Measurements from ENCODE around the gene CRYBG2.
"Not testable (repeated sequence)": the region's sequence is repeated elsewhere in the genome, so short reads cannot be mapped to it uniquely, and the experiment has no call there.

Gene CRYBG2

GRCh38 chr1:26349877-26350244 lies 4.1 kb downstream of the CRYBG2 start:
- DNase-seq, result no peak

GRCh38 chr1:26349188-26349876 lies 4.6 kb downstream of the CRYBG2 start:
- no peak for DNase-seq

- DNase-seq, result no peak
Measured at GRCh38 chr1:26346274-26347033, 7.5 kb downstream of the CRYBG2 start.

- no peak for DNase-seq
Measured at GRCh38 chr1:26345718-26346117, 8.2 kb downstream of the CRYBG2 start.

- no peak for DNase-seq
Measured at GRCh38 chr1:26344147-26344920, 9.6 kb downstream of the CRYBG2 start.

GRCh38 chr1:26340047-26340481 lies 13.9 kb downstream of the CRYBG2 start:
- DNase-seq, result no peak

DNA sequence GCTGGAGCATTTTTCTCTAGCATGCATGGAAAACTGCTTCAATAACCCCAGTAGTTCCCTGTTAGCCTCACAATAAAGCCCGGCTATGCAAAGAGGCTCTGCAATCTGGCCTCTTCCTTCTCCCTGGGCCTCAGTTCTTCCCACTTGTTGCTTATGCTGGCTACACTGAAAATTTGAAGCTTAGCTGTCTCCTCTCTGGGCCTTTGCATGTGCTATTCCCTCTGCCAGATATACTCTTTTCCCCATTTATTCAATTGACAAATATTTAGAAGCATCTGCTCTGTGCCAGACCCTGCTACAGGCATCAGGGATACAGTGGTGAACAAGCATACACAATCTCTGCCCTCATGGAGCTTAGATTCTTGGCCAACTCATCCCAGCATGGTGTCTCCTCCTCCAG lies 15.3 kb downstream of the CRYBG2 start:
- no peak for DNase-seq

GRCh38 chr1:26337625-26338024 lies 16.3 kb downstream of the CRYBG2 start:
- no peak for DNase-seq

GRCh38 chr1:26337206-26337535 lies 16.8 kb downstream of the CRYBG2 start:
- DNase-seq, result no peak

DNA sequence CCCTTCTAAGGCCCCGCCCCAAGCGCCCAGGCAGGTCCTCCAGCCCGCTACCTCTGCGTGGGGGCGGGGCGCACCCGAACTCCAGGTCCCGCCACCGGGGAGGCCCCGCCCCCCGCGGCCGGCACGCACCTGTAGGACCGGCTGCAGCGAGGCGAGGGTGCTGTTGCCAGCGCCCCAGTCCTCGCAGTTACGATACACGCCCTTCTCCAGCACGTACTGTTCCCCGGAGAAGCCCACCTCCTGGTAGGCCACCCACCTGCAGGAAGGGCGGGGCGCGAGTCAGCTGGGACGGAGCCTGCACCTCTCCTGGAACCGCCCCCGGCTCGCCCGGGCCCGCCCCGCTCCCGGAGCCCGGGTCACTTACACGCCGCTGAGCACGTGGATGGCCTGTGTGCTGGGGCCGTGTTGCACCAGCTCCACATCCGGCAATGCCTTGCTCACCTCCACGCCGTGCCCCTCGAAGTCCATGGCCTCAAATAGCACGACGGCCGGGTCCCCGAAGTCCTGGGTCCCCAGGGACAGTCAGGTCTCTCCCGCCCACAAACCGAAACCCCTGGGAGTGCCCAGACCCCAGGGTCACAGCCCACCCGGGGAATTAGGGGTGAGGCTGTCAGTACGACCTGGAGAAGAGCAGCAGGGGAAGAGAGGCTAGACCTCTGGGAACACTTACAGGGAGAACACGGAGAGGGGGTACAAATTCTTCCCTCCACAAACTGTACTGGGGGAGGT lies 17.3 kb downstream of the CRYBG2 start:
- DNase-seq, result peak; percentile 66

DNA sequence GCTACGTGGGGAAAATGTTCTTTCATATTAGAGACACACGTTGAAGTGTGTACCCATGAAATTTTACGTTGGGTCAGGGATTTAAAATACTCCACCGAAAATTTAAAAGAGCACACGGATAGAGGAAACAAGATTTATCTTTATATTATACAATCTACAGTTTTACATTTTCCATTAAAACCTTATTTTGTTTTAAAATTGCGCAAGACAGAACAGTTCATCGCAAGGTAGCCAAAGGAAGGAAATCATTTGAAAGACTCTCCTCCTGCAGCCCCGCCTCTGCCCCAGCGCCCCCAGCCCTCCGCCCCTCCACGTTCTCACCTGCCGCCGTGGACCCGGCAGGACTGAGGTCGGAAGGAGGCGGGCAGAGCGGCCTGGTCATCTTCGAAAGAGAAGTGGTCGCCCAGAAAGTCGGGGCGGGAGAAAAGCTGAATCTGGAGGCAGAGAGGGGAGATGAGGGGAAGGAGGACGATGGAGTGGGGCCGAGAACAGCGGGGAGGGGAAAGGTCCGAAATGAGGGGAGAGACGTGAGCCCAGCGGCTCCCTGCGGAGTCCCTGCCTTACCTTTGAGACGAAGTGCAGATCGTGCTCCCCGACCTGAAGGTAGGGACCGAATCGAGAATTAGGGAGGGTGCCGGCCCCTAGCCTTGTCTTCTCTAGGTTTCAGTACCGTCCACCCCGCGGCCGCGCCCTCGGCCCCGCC lies 18.0 kb downstream of the CRYBG2 start:
- no peak for DNase-seq

DNA sequence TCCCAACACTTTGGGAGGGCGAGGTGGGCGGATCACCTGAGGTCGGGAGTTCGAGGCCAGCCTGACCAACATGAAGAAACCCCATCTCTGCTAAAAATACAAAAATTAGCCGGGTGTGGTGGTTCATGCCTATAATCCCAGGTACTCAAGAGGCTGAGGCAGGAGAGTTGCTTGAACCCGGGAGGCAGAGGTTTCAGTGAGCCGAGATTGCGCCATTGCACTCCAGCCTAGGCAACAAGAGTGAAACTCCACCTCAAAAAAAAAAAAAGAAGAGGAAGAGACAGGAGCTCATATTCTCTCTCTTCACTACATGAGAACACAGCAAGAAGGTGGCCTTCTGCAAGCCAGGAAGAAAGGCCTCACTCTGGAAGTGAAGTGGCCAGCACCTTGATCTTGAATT lies 20.6 kb downstream of the CRYBG2 start:
- DNase-seq, result not testable (repeated sequence)

DNA sequence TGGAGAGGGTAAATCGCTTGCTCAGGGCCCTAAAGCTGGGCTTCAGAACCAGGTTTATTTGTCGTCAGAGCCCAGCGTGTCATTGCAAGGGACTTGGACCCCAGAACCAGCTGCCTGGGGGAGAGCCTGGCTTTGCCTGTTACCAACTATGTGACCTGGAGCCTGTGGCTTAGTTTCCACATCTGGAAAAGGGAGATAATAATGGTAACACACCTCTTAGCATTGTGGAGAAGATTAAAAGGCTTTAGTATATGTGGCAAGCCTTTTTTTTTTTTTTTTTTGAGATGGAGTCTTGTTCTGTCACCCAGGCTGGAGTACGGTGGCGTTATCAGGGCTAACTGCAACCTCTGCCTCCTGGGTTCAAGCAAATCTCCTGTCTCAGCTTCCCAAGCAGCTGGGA lies 23.7 kb downstream of the CRYBG2 start:
- DNase-seq, result no peak

GRCh38 chr1:26329380-26329779 lies 24.6 kb downstream of the CRYBG2 start:
- DNase-seq, result not testable (repeated sequence)

- DNase-seq, result no peak
Measured at GRCh38 chr1:26328597-26328996, 25.3 kb downstream of the CRYBG2 start.

DNA sequence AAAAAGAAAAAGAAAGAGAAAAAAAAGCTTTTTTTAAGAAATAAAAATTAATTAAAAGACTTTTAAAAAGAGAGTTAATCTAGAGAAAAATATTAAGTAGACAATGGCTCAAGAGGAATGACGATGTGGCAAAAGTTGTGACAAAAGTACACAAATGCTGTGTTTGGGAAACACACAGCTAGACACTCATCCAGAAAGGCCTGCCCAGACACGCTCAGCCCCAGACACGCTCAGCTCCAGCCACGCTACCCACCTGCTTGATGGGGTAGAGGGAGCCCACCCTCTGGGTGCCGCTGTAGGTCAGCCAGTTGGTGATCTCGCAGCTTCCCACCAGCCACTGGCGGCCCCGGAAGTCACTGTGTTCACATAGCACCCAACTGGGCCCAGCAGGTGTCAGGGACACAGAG lies 26.0 kb downstream of the CRYBG2 start:
- no peak for DNase-seq

GRCh38 chr1:26324550-26324949 lies 29.4 kb downstream of the CRYBG2 start:
- no peak for DNase-seq

DNA sequence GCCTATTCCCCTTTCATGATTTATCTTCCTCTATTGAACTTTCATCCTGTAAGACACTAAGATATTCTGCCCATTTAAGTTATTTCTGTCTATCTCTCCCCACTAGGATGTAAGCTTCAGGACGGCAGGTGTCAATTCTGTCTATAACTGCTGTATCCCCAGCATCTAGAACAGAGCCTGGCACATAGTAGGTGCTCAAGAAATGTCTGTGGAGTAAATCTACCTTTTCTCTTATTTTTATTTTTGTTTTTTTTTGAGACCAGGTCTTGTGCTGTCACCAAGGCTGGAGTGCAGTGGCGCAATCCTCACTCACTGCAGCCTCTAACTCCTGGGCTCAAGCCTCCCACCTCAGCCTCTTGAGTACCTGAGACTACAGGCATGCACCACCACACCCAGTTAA lies 30.5 kb downstream of the CRYBG2 start:
- no peak for DNase-seq

GRCh38 chr1:26322042-26322331 lies 31.9 kb downstream of the CRYBG2 start:
- no peak for DNase-seq

DNA sequence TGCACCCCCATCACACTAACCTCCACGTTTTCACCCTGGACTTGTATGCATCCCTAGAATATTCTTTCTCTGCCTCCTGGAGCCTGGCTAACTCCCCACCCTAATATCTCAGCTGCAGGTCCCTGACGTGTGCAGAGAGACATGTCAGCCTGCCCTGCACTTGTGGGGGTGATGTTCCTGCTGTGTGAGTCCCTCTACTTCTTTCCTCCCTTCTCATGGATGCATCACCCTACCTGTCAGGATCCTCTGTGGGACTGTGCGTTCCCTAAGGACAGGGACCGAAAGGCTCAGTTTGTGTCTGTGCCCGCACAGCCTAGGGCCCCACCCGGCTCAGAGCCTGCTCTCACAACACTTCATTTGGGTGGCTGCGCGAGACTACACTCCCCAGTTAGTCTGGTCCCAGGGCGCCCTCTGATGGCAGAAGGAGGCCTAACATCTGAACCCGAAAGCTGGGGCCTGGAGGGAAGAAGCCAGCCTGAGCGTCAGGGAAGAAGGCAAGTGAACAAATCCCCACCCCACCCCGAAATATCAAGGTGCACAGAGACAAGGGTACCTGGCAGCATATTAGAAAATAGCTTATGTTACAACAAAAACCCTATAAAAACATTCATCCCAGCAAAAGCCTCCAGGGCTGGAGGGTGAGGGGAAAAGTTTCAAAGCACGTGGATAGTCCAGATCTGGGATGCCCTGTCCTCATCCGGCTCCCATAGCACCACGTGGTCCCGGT lies 32.5 kb downstream of the CRYBG2 start:
- DNase-seq, result peak; percentile 95

- no peak for DNase-seq
Measured at GRCh38 chr1:26320896-26321295, 33.0 kb downstream of the CRYBG2 start.
